ENCODE measurements around the gene MESP1. TPM values are rescaled to one million over a fixed set of nuclear protein-coding genes. Genes with fewer than 3 reads are reported as not detected.
A peak's percentile ranks its signal among the peaks of the same experiment; 100 is the strongest.

MESP1 gene
- total and polyA plus RNA-seq, 2 of the 13 experiments (the other 11 are each of a cell fraction or from before 2014, with no cell fraction given) = not detected

GRCh38 chr15:89776274-89777072 lies 25.4 kb upstream of the MESP1 start, which contains the start of gene MESP2 (continued):
- peak; percentile 98 for TF ChIP-seq KDM5B (CRISPR knock-in tag; IDR thresholded peaks at IDR 0.05; ENCODE audit: borderline replicate concordance)
- peak; percentile 42 for TF ChIP-seq NRL (CRISPR knock-in tag; IDR thresholded peaks at IDR 0.05; ENCODE audit: borderline replicate concordance)
- TF ChIP-seq, protein P1, sequence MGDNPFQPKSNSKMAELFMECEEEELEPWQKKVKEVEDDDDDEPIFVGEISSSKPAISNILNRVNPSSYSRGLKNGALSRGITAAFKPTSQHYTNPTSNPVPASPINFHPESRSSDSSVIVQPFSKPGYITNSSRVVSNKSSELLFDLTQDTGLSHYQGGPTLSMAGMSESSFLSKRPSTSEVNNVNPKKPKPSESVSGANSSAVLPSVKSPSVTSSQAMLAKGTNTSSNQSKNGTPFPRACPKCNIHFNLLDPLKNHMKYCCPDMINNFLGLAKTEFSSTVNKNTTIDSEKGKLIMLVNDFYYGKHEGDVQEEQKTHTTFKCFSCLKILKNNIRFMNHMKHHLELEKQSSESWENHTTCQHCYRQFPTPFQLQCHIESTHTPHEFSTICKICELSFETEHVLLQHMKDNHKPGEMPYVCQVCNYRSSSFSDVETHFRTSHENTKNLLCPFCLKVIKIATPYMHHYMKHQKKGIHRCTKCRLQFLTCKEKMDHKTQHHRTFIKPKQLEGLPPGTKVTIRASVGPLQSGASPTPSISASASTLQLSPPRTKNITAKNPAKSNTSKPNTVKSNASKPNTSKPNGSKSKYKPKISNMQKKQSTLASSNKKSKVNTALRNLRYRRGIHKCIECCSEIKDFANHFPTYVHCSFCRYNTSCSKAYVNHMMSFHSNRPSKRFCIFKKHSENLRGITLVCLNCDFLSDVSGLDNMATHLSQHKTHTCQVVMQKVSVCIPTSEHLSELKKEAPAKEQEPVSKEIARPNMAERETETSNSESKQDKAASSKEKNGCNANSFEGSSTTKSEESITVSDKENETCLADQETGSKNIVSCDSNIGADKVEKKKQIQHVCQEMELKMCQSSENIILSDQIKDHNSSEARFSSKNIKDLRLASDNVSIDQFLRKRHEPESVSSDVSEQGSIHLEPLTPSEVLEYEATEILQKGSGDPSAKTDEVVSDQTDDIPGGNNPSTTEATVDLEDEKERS (CRISPR knock-in tag; IDR thresholded peaks at IDR 0.05) = peak; percentile 71; the same call in 1 of the 2 replicates
- no peak for TF ChIP-seq ZNF292 (CRISPR knock-in tag; IDR thresholded peaks at IDR 0.05; ENCODE audit: borderline replicate concordance, low read depth)
- TF ChIP-seq ZNF652 (CRISPR knock-in tag; IDR thresholded peaks at IDR 0.05; ENCODE audit: borderline replicate concordance, low read depth) = no peak
- TF ChIP-seq NAIF1 (CRISPR knock-in tag; IDR thresholded peaks at IDR 0.05; ENCODE audit: borderline replicate concordance) = peak; percentile 73; the same call in 1 of the 2 replicates
- no peak; the same call in 1 of the 2 replicates for TF ChIP-seq ZNF44 (CRISPR knock-in tag; IDR thresholded peaks at IDR 0.05)
- TF ChIP-seq CHCHD3 (CRISPR knock-in tag; IDR thresholded peaks at IDR 0.05) = peak; percentile 69
- no peak for TF ChIP-seq FOXP1 (IDR thresholded peaks at IDR 0.05)
- no peak for TF ChIP-seq FOXP1 (CRISPR knock-in tag; IDR thresholded peaks at IDR 0.05)
- TF ChIP-seq HNRNPH1 (optimal IDR thresholded peaks at IDR 0.05; ENCODE audit: low read depth, low read length) = no peak
- TF ChIP-seq ZNF326 (CRISPR knock-in tag; IDR thresholded peaks at IDR 0.05; ENCODE audit: borderline replicate concordance) = no peak
- no peak for TF ChIP-seq ZBTB8A (CRISPR knock-in tag; IDR thresholded peaks at IDR 0.05; ENCODE audit: borderline replicate concordance, low read depth)
- no peak for TF ChIP-seq TCF7 (IDR thresholded peaks at IDR 0.05; ENCODE audit: low read depth)
- no peak for TF ChIP-seq ZNF510 (CRISPR knock-in tag; IDR thresholded peaks at IDR 0.05; ENCODE audit: low read depth)
- TF ChIP-seq KLF13 (CRISPR knock-in tag; IDR thresholded peaks at IDR 0.05) = no peak
- TF ChIP-seq ZNF792 (CRISPR knock-in tag; IDR thresholded peaks at IDR 0.05) = no peak; the same call in none of the 2 replicates
- TF ChIP-seq SMC3 (IDR thresholded peaks at IDR 0.05; ENCODE audit: low read length) = no peak
- TF ChIP-seq ZBTB49 (CRISPR knock-in tag; IDR thresholded peaks at IDR 0.05; ENCODE audit: borderline replicate concordance) = no peak
- TF ChIP-seq ZFP37 (CRISPR knock-in tag; IDR thresholded peaks at IDR 0.05; ENCODE audit: borderline replicate concordance) = no peak
- TF ChIP-seq ISL2 (CRISPR knock-in tag; IDR thresholded peaks at IDR 0.05) = peak; percentile 41; the same call in 1 of the 2 replicates
- TF ChIP-seq ELK4 (CRISPR knock-in tag; IDR thresholded peaks at IDR 0.05; ENCODE audit: borderline replicate concordance) = no peak
- TF ChIP-seq FOXC1 (CRISPR knock-in tag; IDR thresholded peaks at IDR 0.05; ENCODE audit: borderline replicate concordance) = peak; percentile 84

All from HepG2 (cell line).